Thyroid gland (tissue), 4 donors: ENCODE measurements around the gene GPR15. TPM values are rescaled to one million over a fixed set of nuclear protein-coding genes. Genes with fewer than 3 reads are reported as not detected.

Experiments
- DNase-seq, 2 donors: peaks; one replicate each; pipeline ENCODE4 v3.0.0-alpha.2; 2019
- H3K27ac ChIP-seq, 3 donors: fragments of 200-600 bp; sonication (generic); 1 replicate in 2 of 3; 2 replicates in 1 of 3; pipeline ENCODE4 v1.5.1; 2016 to 2019; ENCODE audit warnings: mild to moderate bottlenecking in 1 of 3, moderate library complexity in 1 of 3
- H3K27me3 ChIP-seq: fragments of 200-600 bp; sonication (generic); one replicate; pipeline ENCODE4 v1.5.1; 2019
- H3K36me3 ChIP-seq, 2 donors: fragments of 200-600 bp; sonication (generic); one replicate each; pipeline ENCODE4 v1.5.1; 2016 to 2019
- H3K4me1 ChIP-seq, 2 donors: fragments of 200-600 bp; sonication (generic); one replicate each; pipeline ENCODE4 v1.5.1; 2017 to 2019
- H3K4me3 ChIP-seq, 3 donors: fragments of 200-600 bp; sonication (generic); replicated peaks in 1 of 3; 1 replicate in 2 of 3; 2 replicates in 1 of 3; pipeline ENCODE4 v1.5.1; 2016; ENCODE audit warnings: mild to moderate bottlenecking in 1 of 3
- H3K9me3 ChIP-seq: fragments of 200-600 bp; sonication (generic); one replicate; pipeline ENCODE4 v1.5.1; 2017
- CTCF ChIP-seq, 6 experiments: fragments of 200-600 bp in 3 of 6; fragments of 450-650 bp in 3 of 6; sonication (generic) in 3 of 6; IDR thresholded peaks; one replicate each; pipeline ENCODE4 v1.5.1; 2016 to 2019; ENCODE audit warnings: antibody characterized with exemption in 6 of 6, mild to moderate bottlenecking in 2 of 6, inconsistent platforms in 1 of 6, moderate library complexity in 1 of 6
- POLR2A ChIP-seq, 2 donors: fragments of 450-650 bp; IDR thresholded peaks; one replicate each; pipeline ENCODE4 v1.6.1; 2017; ENCODE audit warnings: antibody characterized with exemption in 2 of 2, mild to moderate bottlenecking in 2 of 2, moderate library complexity in 1 of 2
- WGBS, 2 donors: methylation state at CpG; one replicate each; pipeline ENCODE4 v1.1.5; 2017; 5-methylcytosine and 5-hydroxymethylcytosine counted together
- intact Hi-C: fragments of 100-400 bp; cut with DNase I; formaldehyde crosslinking; loops from one replicate; pipeline ENCODE4 v1.15.1; 2023
- total RNA-seq, 4 donors: library from RNA; depleted of rRNA; stranded (reverse); fragments of >200 nt; gene quantifications; one replicate each; pipeline ENCODE4 v1.2.3, GENCODE V29; 2016

The GPR15 gene
- total RNA-seq, 4 donors from 2014 or later = not detected

DNA sequence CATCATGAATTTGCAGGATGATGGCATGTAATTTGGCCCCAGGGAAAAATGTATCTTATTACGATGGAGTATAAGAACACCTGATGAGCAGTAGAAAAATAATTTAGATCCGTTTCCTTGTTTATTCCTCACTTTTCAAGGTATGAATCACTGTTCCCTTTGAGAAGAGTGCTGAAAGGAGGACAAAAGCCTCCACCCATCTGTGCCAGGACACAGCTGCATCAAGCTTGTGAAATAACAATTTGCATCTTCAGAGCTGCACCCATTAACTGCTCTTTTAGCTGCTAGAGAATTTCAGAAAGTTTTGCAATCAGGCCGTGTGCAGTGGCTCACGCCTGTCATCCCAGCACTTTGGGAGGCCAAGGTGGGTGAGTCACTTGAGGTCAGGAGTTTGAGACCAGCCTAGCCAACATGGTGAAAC lies 18.7 kb upstream of the GPR15 start:
- DNase-seq = no peak
- H3K36me3 ChIP-seq = peaks cover 11 to 15% of the 10 kb centered on the region in 2 donors
- no peak overlapping the region for H3K4me3 ChIP-seq
- WGBS, 2 donors = 85 to 86% methylated on average over 4 of the region's 4 CpGs
- no peaks in the 10 kb centered on the region for H3K9me3 ChIP-seq
- no peak overlapping the region for H3K27ac ChIP-seq
- intact Hi-C loops = no loop called here
- no peak for TF ChIP-seq CTCF (IDR thresholded peaks at IDR 0.05)
- no peak for TF ChIP-seq POLR2A (IDR thresholded peaks at IDR 0.05)
- H3K27me3 ChIP-seq = no peaks in the 10 kb centered on the region
- no peaks in the 10 kb centered on the region for H3K4me1 ChIP-seq

DNA sequence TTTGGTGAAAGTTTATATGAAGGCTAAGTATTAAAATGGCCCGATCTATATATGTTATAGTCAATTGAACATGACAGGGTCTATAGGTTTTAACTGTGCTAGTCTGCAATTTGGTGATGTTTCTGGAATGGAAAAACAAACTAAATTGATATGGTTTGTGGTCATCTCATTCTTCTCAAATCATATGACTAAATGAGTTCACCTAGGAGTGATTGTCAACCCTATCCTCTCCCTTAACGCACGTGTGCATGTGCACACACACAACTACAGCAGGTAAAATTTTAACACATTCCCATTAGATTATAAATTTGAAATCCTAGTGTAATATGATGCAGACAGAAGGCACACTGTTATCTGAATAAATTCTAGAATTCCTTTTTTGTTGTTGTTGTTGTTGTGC lies 18.0 kb upstream of the GPR15 start:
- peaks cover 11 to 15% of the 10 kb centered on the region in 2 donors for H3K36me3 ChIP-seq
- no peaks in the 10 kb centered on the region for H3K4me1 ChIP-seq
- no peak overlapping the region for H3K4me3 ChIP-seq
- 97 to 99% methylated on average over 3 of the region's 3 CpGs for WGBS, 2 donors
- intact Hi-C loops = no loop called here
- TF ChIP-seq POLR2A (IDR thresholded peaks at IDR 0.05) (no peak), CTCF (IDR thresholded peaks at IDR 0.05) (no peak)
- no peaks in the 10 kb centered on the region for H3K27me3 ChIP-seq
- no peaks in the 10 kb centered on the region for H3K9me3 ChIP-seq
- no peak for DNase-seq
- no peak overlapping the region for H3K27ac ChIP-seq

- DNase-seq = no peak
- no peaks in the 10 kb centered on the region for H3K9me3 ChIP-seq
- H3K27ac ChIP-seq = no peak overlapping the region
- TF ChIP-seq CTCF (IDR thresholded peaks at IDR 0.05) = no peak
- no peak for TF ChIP-seq POLR2A (IDR thresholded peaks at IDR 0.05)
- no peak overlapping the region for H3K4me3 ChIP-seq
- no peaks in the 10 kb centered on the region for H3K27me3 ChIP-seq
- peaks cover 11 to 15% of the 10 kb centered on the region in 2 donors for H3K36me3 ChIP-seq
- H3K4me1 ChIP-seq = peaks cover 3 to 4% of the 10 kb centered on the region in 2 donors
- WGBS, 2 donors = 94% methylated on average over 1 of the region's 1 CpG
- intact Hi-C loops = no loop called here
These were observed 16.8 kb upstream of the GPR15 start for GRCh38 chr3:98514948-98515347.

DNA sequence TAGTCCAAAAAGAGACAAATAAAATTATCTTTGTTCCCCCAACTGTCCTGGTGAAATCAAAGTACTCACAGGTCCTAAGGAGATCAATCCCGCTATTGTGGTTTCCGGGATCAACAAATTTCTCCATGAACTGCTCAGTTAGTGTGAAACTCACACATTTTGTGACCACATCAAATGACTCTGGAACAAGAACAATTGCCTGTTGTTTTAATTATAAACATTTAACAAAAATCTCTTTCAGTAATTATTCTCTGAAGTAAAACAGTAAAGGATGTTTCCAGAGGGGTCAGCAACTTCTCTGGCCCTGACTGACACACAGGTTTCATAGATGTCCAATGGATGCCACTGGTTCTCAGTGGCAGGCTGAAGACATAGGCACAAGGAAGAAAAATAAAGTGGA lies 13.0 kb upstream of the GPR15 start:
- Histone ChIP-seq H3K4me1 (peaks cover 11 to 16% of the 10 kb centered on the region in 2 donors), H3K9me3 (no peaks in the 10 kb centered on the region), H3K27ac (no peak overlapping the region), H3K36me3 (peaks cover 11 to 15% of the 10 kb centered on the region in 2 donors), H3K4me3 (no peak overlapping the region), H3K27me3 (no peaks in the 10 kb centered on the region)
- intact Hi-C loops = no loop called here
- TF ChIP-seq POLR2A (IDR thresholded peaks at IDR 0.05) = no peak
- no peak for DNase-seq
- 94 to 96% methylated on average over 2 of the region's 2 CpGs for WGBS, 2 donors

- Histone ChIP-seq H3K27ac (no peak overlapping the region), H3K4me3 (no peak overlapping the region), H3K36me3 (peaks cover 11 to 15% of the 10 kb centered on the region in 2 donors), H3K9me3 (no peaks in the 10 kb centered on the region), H3K4me1 (peaks cover 11 to 16% of the 10 kb centered on the region in 2 donors), H3K27me3 (no peaks in the 10 kb centered on the region)
- intact Hi-C loops = no loop called here
- 95 to 100% methylated on average over 1 of the region's 1 CpG for WGBS, 2 donors
- TF ChIP-seq POLR2A (IDR thresholded peaks at IDR 0.05) = no peak
- TF ChIP-seq CTCF (IDR thresholded peaks at IDR 0.05) = no peak
- no peak for DNase-seq
These were observed 12.4 kb upstream of the GPR15 start for GRCh38 chr3:98519351-98519750.
